ENCODE data around the gene HYAL2.

Gene HYAL2

GRCh38 chr3:50268703-50269451 is 53.7 kb downstream of the HYAL2 start, which contains the start of gene SEMA3B:
TSS of gene SEMA3B (plus strand) at chr3:50269147. CDS start at chr3:50269241, 94 bp downstream.
- H3K4me3 ChIP-seq (ENCODE audit: low read depth in 1 of 2, low read length in 2 of 2) = no peak within 1 kb of the TSS
- no peak for DNase-seq
- H3K27me3 ChIP-seq (ENCODE audit: insufficient read depth, low read length, poor library complexity) = no peaks in the 10 kb centered on the region
- H3K9me3 ChIP-seq (ENCODE audit: insufficient read depth, low read length, severe bottlenecking) = no peaks in the 10 kb centered on the region
- H3K36me3 ChIP-seq (ENCODE audit: insufficient read depth, low read length) = no peaks in the 10 kb centered on the region
- H3K79me2 ChIP-seq (ENCODE audit: insufficient read depth, low read length) = no peaks in the 10 kb centered on the region
- H3K4me2 ChIP-seq (ENCODE audit: insufficient read depth, low read length) = no peak within 1 kb of the TSS
- TF ChIP-seq CTCF (IDR thresholded peaks at IDR 0.05; ENCODE audit: borderline replicate concordance, extremely low read depth, low read length, poor library complexity, severe bottlenecking) (no peak), EZH2 (IDR thresholded peaks at IDR 0.05; ENCODE audit: borderline replicate concordance, low read depth, low read length, severe bottlenecking) (no peak)
- ATAC-seq (ENCODE audit: insufficient read depth, low read depth) = no peak
- no peak within 1 kb of the TSS for H3K27ac ChIP-seq (ENCODE audit: low read length)
- H2AFZ ChIP-seq (ENCODE audit: low read depth, low read length) = no peak within 1 kb of the TSS
- no peak within 1 kb of the TSS for H3K9ac ChIP-seq (ENCODE audit: low read depth, low read length)
- peaks cover 8% of the 10 kb centered on the region for H3K4me1 ChIP-seq (ENCODE audit: insufficient read depth, low read length)
- no peaks in the 10 kb centered on the region for H4K20me1 ChIP-seq (ENCODE audit: insufficient read depth, low read length)

GRCh38 chr3:50268276-50268675 is 54.3 kb downstream of the HYAL2 start:
- H3K36me3 ChIP-seq (ENCODE audit: insufficient read depth, low read length) = no peaks in the 10 kb centered on the region
- no peak overlapping the region for H3K9ac ChIP-seq (ENCODE audit: low read depth, low read length)
- H3K4me3 ChIP-seq (ENCODE audit: low read depth in 1 of 2, low read length in 2 of 2) = no peak overlapping the region
- H3K4me2 ChIP-seq (ENCODE audit: insufficient read depth, low read length) = no peak overlapping the region
- TF ChIP-seq CTCF (IDR thresholded peaks at IDR 0.05; ENCODE audit: borderline replicate concordance, extremely low read depth, low read length, poor library complexity, severe bottlenecking) = no peak
- no peak for TF ChIP-seq EZH2 (IDR thresholded peaks at IDR 0.05; ENCODE audit: borderline replicate concordance, low read depth, low read length, severe bottlenecking)
- H3K79me2 ChIP-seq (ENCODE audit: insufficient read depth, low read length) = no peaks in the 10 kb centered on the region
- ATAC-seq (ENCODE audit: insufficient read depth, low read depth) = no peak
- H2AFZ ChIP-seq (ENCODE audit: low read depth, low read length) = no peak overlapping the region
- H3K27me3 ChIP-seq (ENCODE audit: insufficient read depth, low read length, poor library complexity) = no peaks in the 10 kb centered on the region
- H4K20me1 ChIP-seq (ENCODE audit: insufficient read depth, low read length) = no peaks in the 10 kb centered on the region
- no peak for DNase-seq
- H3K9me3 ChIP-seq (ENCODE audit: insufficient read depth, low read length, severe bottlenecking) = no peaks in the 10 kb centered on the region
- no peak overlapping the region for H3K27ac ChIP-seq (ENCODE audit: low read length)
- peaks cover 7% of the 10 kb centered on the region for H3K4me1 ChIP-seq (ENCODE audit: insufficient read depth, low read length)
